Activated CD4-positive, alpha-beta T cell treated with anti-CD3 and anti-CD28 coated beads, Interleukin-2, amount 50 U/mL, for 4 hours (primary cell): Measurements from ENCODE around the gene COL19A1.
A peak's percentile ranks its signal among the peaks of the same experiment; 100 is the strongest.
"Not testable (repeated sequence)": the region's sequence is repeated elsewhere in the genome, so short reads cannot be mapped to it uniquely, and the experiment has no call there.

Source experiments
- DNase-seq, 2 experiments: peaks; one replicate each; pipeline ENCODE4 v3.0.0-alpha.2; 2020

Gene COL19A1

DNA sequence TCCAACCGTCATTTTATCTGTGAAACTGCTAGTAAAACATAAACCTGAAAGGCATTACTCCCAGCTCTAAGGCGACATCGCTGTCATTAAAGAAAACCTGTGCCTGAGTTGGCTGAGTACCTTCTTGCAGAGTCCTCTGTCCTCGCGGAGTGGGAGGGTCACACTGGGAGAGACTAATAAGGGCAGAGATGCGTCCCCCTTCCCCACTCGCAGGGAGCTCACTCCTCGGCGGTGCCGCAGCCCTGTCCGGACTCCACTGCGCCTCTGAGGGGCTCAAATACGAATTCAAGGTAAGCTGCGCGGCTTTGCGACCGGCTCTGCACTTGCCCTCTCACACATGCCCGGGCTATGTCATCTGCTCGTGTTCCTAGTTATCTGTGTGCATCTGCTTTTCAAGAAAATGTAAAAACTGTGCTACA lies at the start of gene COL19A1:
Gene COL19A1, plus strand, starts transcription at position 206 of the 419 bp plus-strand sequence. CDS start 13,012 bp downstream, outside the sequence.
- DNase-seq: peak; percentile 3 to 4

DNA sequence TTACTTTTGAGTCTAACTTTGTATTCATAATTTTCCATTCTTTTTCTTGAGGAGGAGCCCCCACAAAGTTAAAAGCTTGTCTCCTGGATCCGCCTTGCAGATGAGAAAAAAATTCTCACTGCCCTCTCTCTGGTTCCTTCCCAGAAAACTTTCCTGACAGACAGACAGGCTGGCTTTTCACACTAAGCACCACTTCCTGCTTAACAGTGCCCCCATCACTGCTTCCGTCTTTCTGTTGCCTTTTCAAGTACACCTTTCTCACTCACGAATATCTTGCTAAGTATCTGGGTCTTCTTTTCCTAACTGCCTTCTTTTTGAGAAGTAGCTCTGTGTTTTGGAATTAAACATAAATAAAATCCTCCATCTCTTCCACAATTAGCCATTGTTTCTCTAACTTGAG lies 49.8 kb upstream of the COL19A1 start:
- no peak for DNase-seq

DNA sequence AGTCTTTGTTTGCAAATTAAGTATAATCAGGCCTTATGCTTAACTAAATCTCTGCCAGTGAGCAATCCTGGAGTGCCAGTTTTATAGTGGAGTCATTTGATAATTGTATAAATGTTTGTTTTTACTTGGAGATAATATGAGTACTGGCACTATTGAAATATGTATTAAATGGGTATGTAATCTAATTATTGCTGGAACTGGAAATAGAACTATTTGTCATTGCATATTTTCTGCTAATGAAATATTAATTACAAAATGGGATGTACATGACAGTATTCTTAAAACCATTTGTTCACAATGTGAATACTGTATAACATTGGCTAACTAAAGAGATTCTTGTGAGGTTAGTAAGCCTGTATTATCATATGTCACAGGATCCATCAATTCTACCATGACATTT lies 49.0 kb upstream of the COL19A1 start:
- DNase-seq: no peak

GRCh38 chr6:69818223-69818930 lies 48.0 kb upstream of the COL19A1 start:
- DNase-seq: no peak

GRCh38 chr6:69819138-69819537 lies 47.2 kb upstream of the COL19A1 start:
- no peak for DNase-seq

- no peak for DNase-seq
Measured at GRCh38 chr6:69820018-69820417, 46.3 kb upstream of the COL19A1 start.

DNA sequence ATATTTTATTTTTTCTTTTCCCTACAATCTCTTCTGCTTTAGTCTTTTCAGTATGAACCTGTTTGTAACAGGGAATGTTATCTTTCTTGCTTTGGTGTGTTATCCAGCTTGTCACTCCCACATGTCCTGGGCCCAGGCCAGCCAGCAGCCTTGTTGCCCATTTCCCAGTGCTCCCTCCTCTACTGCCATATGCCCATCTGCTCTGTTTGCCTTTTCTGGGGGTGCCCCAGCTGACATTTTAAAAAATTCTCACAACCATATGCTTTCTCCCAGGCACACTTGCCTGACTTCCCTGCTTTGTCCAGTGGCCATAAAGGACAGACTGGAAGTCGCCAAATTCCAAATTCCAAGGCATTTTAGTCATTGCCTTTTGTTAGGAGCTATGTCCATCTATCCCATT lies 45.9 kb upstream of the COL19A1 start:
- no peak for DNase-seq

DNA sequence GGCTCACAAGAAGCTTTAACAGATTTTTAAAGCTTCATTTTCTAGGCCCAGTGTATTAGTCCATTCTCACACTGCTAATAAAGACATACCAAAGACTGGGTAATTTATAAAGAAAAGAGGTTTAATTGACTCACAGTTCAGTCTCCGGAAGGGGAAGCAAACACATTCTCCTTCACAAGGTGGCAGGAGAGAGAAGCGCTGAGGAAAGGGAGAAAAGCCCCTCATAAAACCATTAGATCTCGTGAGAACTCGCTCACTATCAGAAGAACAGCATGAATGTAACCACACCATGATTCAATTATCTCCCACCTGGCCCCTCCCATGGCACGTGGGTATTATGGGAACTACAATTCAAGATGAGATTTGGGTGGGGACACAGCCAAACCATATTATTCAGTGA lies 42.0 kb upstream of the COL19A1 start:
- not testable (repeated sequence) for DNase-seq

GRCh38 chr6:69825904-69826303 lies 40.5 kb upstream of the COL19A1 start:
- no peak for DNase-seq

- DNase-seq: no peak
Measured at GRCh38 chr6:69827276-69827893, 39.0 kb upstream of the COL19A1 start.

GRCh38 chr6:69832558-69832957 lies 33.8 kb upstream of the COL19A1 start:
- no peak for DNase-seq

DNA sequence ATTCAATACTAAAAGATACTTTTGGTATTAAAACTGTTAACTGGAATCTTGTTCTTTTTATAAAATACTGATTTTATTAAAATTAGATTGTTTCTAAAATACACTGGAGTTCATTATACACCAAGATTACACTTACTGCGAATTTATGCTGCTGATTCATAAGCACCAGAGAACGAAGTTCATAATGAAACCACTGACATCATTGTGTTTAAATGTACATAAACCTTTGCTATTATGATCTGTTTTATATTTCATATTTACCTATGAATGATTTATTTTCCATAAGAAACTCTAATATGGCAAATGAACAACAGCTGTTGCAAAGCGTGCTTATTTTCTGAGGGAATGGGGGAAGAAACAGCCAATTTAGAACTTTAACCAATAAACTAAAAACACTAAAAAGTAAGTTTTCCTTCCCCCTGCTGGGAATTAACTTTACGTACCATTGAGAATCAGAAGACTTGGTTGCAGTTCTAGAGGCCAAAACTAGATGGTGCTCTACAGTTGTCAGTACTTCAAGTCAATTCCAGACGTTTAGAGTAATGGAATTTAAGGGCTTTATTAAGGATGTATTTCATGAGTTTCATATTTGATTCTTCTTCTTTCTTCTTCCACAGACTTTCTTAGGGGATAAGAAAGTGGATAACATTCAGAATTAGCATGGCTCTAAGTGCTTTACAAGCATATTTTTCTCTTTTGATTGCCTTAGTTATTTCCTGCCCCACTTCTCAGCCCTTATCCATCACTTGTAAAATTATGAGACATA lies 30.8 kb upstream of the COL19A1 start:
- no peak for DNase-seq

DNA sequence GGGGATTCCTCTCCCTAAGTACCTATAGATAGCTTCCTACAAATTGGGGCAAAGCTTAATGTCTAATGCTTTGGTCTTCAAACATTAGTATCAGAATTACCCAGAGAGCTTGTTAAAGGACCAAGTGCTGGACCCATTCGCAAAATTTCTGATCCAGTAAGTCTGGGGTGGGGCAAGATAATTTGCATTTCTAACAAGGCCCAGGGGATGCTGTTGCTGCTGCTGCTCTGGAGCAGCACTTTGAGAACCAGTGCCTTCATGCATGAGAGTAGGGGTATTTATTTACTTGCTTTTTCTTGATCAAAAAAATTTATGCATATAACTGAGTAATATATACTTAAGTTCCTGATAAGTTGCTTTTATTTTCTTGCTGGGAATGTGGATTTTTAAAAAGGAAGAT lies 24.5 kb upstream of the COL19A1 start:
- no peak for DNase-seq

- DNase-seq: no peak
Measured at GRCh38 chr6:69843189-69843588, 23.2 kb upstream of the COL19A1 start.

GRCh38 chr6:69846312-69846711 lies 20.0 kb upstream of the COL19A1 start:
- no peak for DNase-seq

DNA sequence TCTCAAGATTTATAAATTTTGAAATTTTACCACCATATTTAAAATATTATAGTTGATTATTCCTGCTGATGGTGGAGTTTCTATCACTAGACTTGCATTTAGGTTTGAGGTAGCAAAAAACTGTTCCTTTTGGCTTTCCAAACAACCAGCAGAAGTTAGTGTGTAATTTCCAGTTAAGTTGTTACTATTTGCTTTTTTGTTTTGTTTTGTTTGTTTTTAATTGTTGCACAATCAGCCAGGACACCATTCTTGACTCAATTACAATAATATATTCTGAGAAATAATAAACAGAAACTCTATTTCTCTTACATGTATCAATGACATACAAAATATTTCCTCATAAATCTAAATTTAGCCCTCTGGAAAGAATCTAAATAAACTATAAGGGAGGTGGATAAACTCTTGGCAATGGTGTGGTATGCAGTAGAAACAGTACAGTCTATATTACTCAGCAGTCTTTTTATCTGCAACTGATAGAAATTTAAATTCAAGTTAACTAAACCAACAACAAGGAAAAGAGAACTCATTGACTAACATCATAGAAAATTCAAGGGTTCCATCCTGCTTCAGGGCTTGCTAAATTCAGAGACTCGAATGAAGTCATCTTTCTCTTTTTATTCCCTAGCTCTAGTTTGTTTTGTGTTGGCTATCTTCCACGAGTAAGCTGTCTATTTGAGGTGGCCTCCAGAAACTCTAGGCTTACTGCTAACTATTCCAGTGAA lies 19.4 kb upstream of the COL19A1 start:
- DNase-seq: no peak

DNA sequence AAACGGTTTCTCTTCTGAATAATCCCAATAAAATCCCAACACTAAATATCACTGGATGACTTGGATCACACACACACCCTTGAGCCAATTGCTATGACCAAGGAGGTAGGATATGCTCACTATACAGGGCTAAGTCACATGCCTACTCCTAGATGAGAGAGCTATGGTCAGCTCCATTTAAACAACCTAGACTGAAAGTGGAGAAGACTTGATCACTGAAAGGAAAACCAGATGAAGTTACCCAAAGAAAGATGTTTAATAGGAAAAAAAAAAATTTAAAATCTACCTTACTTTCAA lies 18.9 kb upstream of the COL19A1 start:
- no peak for DNase-seq

GRCh38 chr6:69848552-69848951 lies 17.8 kb upstream of the COL19A1 start:
- no peak for DNase-seq

GRCh38 chr6:69852706-69853105 lies 13.7 kb upstream of the COL19A1 start:
- DNase-seq: no peak

DNA sequence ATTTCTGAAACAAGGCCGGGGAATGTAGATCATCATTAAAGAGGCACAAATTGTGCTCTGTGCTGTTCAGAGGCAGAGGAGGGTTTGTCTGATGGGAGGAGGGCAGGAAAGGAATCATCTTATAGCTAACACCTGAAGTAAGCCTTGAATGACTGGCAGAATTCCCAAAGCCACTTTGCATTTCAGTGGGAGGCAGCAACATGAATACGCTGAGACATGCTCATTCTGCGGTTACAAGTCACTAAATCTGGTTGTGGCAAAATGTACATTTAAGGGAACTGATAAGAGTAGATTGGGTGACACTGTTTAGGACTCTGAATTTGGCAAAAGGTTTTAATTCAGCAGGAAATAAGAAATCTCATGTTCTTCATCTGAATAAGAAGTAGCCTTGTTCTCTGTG lies 4.4 kb upstream of the COL19A1 start:
- DNase-seq: no peak

- no peak for DNase-seq
Measured at GRCh38 chr6:69863766-69864165, 2.6 kb upstream of the COL19A1 start.

- DNase-seq: no peak
Measured at GRCh38 chr6:69865126-69865525, 1.2 kb upstream of the COL19A1 start.
